Right lobe of liver (tissue), 4 donors: ENCODE data around the gene TLE3.

Experiments used
- POLR2A ChIP-seq: fragments of 450-650 bp; IDR thresholded peaks from one replicate; pipeline ENCODE4 v1.6.1; 2017; ENCODE audit warnings: antibody characterized with exemption, mild to moderate bottlenecking
- TF ChIP-seq, protein P1 (sequence below), 4 donors: fragments of 200-600 bp in 3 of 4; fragments of 450-650 bp in 1 of 4; IDR thresholded peaks; one replicate each; pipeline versions ENCODE4 v1.5.1 to v1.8.0; 2016 to 2022; ENCODE audit warnings: antibody characterized with exemption in 4 of 4, mild to moderate bottlenecking in 2 of 4
- donor health status: DM: no; HTN: no; CAD: no.
- donor health status: DM: no; HTN: no; CAD: no.
- donor health status: DM: no; HTN: yes; CAD: no.

DNA sequence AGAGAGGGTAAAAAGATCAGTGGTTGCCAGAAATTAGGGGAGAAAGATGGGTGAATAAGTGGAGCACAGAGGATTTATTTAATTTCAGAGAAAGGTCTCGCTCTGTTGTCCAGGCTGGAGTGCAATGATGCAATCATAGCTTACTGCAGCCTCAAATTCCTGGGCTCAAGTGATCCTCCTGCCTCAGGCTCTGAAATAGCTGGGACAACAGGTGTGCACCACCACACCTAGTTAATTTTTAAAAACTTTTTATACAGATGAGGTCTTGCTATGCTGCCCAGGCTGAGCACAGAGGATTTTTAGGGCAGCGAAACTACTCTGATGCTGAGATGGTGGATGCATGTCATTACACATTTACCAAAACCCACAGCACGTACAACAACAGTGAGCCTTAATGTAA is 20.9 kb upstream of the TLE3 start:
- TF ChIP-seq, protein P1, sequence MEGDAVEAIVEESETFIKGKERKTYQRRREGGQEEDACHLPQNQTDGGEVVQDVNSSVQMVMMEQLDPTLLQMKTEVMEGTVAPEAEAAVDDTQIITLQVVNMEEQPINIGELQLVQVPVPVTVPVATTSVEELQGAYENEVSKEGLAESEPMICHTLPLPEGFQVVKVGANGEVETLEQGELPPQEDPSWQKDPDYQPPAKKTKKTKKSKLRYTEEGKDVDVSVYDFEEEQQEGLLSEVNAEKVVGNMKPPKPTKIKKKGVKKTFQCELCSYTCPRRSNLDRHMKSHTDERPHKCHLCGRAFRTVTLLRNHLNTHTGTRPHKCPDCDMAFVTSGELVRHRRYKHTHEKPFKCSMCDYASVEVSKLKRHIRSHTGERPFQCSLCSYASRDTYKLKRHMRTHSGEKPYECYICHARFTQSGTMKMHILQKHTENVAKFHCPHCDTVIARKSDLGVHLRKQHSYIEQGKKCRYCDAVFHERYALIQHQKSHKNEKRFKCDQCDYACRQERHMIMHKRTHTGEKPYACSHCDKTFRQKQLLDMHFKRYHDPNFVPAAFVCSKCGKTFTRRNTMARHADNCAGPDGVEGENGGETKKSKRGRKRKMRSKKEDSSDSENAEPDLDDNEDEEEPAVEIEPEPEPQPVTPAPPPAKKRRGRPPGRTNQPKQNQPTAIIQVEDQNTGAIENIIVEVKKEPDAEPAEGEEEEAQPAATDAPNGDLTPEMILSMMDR (IDR thresholded peaks at IDR 0.05): no peak
- TF ChIP-seq POLR2A: no peak
